Retinal pigment epithelial cell (primary cell): ENCODE data around the gene ENHO.

ENCODE experiments used
- DNase-seq: peaks from one replicate; pipeline ENCODE4 v3.0.0-alpha.2; 2010; ENCODE audit warnings: low read depth
- H3K4me3 ChIP-seq: 2 replicates; pipeline ENCODE4 v1.5.1; 2011; ENCODE audit warnings: mild to moderate bottlenecking, low read length, control low read depth, moderate library complexity
- TF ChIP-seq, protein P1 (sequence below): conservative IDR thresholded peaks from 2 replicates; pipeline ENCODE4 v1.5.1; 2011; ENCODE audit warnings: low read depth, low read length, control low read depth, inconsistent platforms

Gene ENHO

GRCh38 chr9:34501372-34501771 is 21.4 kb downstream of the ENHO start:
- DNase-seq, result no peak
- TF ChIP-seq, protein P1, sequence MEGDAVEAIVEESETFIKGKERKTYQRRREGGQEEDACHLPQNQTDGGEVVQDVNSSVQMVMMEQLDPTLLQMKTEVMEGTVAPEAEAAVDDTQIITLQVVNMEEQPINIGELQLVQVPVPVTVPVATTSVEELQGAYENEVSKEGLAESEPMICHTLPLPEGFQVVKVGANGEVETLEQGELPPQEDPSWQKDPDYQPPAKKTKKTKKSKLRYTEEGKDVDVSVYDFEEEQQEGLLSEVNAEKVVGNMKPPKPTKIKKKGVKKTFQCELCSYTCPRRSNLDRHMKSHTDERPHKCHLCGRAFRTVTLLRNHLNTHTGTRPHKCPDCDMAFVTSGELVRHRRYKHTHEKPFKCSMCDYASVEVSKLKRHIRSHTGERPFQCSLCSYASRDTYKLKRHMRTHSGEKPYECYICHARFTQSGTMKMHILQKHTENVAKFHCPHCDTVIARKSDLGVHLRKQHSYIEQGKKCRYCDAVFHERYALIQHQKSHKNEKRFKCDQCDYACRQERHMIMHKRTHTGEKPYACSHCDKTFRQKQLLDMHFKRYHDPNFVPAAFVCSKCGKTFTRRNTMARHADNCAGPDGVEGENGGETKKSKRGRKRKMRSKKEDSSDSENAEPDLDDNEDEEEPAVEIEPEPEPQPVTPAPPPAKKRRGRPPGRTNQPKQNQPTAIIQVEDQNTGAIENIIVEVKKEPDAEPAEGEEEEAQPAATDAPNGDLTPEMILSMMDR, result no peak

DNA sequence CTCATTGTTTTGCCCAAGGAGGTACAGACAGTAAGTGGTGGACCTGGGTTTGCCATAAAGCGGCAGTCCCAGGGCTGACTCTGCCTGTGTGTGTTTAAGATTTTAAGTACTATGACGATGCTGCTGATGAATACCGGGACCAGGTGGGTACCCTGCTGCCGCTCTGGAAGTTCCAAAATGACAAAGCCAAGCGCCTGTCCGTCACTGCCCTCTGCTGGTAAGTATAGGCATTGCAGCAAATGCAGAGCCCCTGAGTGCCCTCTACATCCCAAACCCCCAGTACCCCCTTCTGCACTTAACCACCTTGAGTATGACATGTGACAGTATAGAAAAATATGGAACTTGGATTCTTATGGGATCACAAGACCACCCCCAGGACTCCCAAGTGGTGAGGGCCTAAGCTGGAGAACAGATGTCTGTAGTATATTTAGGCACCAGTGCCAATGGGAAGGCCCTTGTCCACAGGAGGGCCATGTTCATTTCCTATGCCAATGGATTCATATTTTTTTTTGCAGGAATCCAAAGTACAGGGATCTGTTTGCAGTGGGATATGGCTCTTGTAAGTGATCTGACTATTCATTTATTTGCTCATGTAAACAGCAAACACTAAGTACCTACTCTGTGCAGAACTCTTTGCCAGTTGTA is 22.0 kb downstream of the ENHO start:
- no peak overlapping the region for H3K4me3 ChIP-seq
- no peak for DNase-seq
- TF ChIP-seq, protein P1, result peak; percentile 99

More at GRCh38 chr9:34501372-34501771, 21.4 kb downstream of the ENHO start:
- H3K4me3 ChIP-seq, result no peak overlapping the region

GRCh38 chr9:34499076-34499475 is 23.7 kb downstream of the ENHO start:
- no peak overlapping the region for H3K4me3 ChIP-seq
- TF ChIP-seq, protein P1, result no peak
- DNase-seq, result no peak

- TF ChIP-seq, protein P1, result no peak
- no peak overlapping the region for H3K4me3 ChIP-seq
- DNase-seq, result no peak
Measured at GRCh38 chr9:34498553-34498952, 24.2 kb downstream of the ENHO start.

DNA sequence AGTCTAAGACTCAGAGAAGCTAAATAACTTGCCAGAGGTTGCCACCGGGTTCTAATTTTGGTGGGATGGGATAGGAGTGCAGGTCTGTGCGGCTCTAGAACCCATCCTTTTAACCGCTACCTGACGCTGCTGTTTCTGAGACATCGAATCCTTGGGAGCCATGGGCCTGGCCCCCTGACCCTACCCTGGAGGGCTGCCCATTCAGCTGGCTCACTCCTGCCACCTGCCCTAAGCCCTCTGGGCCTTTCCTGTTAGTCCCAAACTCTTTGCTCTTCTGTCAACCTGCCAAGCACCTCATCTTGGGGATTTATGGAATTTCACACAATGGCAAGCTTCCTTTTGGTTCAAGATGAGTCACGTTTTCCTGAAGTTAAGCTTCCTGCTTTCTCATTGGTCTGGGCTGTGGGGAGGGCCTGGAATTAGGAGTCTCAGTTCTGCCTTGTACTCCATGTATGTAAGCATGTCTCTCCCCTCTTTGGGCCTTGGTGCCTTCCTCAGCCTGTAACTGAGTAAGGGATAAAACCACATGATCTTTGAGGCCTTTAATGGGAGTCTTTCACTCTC is 26.6 kb downstream of the ENHO start:
- no peak overlapping the region for H3K4me3 ChIP-seq
- TF ChIP-seq, protein P1, result no peak
- no peak for DNase-seq

GRCh38 chr9:34493972-34494535 is 28.7 kb downstream of the ENHO start:
- TF ChIP-seq, protein P1, result no peak
- no peak overlapping the region for H3K4me3 ChIP-seq
- DNase-seq, result no peak

GRCh38 chr9:34492051-34492450 is 30.7 kb downstream of the ENHO start:
- H3K4me3 ChIP-seq, result no peak overlapping the region
- TF ChIP-seq, protein P1, result peak; percentile 19
- no peak for DNase-seq
